NCI-H1436 (cell line): Measurements from ENCODE around the gene KLF3.

Experiments
- DNase-seq: peaks from one replicate; lab custom pipeline; 2025; lab: John Stamatoyannopoulos, UW

Gene KLF3

DNA sequence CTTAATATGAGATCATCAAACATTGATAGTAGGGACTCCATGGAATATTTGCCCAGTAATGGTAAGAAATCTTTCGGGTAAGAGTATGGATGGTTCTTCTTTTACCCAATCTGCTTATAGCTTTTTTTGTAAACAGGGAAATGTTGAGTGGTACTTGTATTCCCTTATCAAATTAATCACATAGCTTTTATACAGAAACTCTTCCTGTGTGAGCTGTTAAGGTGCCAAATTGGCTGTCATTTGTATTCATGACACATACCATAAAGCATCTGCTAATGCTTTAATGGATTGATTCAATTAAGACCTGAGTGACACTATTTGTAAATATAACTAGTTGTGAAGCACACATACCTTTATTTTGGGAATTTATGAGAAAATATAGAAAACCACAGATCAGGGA is 34.2 kb downstream of the KLF3 start:
- DNase-seq, result no peak

DNA sequence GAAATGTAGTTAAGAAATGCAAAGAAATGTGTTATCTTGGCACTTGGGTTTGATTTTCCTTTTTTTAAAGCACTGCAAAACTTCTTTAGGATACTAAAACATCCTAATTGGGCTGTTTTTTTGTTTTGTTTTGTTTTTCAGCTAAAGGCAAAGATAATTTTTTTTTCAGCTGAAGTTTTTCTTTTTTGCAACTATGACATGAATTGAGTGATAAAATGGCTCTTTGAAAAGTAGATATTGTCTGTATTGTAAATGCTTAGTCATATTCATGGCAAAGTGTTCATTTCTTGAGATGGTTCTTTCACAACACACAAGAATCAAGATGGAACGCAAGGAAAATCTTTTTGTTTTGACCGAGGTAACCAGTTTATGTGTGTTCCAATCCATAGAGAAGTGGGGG is 35.1 kb downstream of the KLF3 start:
- no peak for DNase-seq

DNA sequence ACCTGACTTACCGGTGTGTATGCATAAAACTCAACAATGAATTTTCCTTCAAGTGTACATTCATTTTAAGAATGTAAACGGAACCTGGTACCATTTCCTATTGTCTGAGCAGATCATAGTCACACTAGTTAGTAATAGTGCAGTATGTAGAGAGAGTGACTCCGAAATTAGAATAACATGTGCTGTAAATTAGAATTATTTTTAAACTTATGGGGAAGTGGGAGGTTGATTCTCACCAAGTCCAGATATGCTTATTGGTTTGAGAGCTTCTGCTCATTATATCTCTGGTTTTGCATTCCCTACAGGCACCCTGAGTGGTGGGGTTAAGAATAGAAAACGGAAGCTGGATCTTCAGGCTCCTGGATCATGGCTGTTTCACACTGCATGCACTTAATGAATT is 39.6 kb downstream of the KLF3 start:
- no peak for DNase-seq

DNA sequence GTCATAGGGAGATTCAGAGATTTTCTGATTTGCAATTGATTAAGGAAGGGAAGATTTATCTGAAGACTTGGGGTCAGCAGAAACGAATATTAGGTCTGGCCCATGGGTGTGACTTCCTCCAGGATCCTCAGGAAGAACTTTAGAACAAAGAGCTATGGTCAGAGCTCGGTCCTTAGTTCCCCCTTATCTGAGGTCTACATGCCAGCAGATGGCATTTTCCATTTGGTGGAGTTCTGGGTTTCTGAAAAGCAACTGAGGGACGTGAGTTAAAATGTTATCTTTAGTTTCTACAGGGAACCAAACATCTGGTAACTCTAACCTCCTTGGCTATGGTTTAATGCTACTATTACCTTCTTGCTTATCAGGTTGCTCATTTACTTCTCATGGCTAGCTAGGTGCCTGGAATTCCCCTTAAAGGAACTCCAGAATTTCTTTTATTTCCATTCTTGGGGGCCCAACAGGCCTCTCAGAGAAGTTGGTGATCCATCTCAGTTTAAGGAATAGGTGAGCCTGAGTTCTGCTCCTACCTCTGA is 40.7 kb downstream of the KLF3 start:
- no peak for DNase-seq

DNA sequence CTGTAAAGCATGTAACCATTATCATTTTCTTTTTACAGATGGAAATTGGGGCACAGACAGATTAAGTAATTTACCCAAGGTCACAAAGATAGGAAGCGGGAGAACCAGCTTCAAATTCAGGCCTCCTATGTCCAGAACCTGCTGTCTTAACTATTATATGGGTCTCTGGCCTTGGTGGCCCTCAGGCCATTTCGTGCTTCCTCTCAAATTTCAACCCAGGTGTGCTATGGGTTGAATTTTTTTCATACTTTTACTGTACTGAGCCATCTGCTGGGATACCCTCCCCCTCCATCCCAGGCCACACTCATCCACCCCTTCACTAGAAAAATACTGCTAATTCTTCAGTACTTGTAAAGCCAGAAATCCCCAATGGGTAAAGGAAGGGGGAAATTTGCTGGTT is 42.3 kb downstream of the KLF3 start:
- DNase-seq, result no peak

DNA sequence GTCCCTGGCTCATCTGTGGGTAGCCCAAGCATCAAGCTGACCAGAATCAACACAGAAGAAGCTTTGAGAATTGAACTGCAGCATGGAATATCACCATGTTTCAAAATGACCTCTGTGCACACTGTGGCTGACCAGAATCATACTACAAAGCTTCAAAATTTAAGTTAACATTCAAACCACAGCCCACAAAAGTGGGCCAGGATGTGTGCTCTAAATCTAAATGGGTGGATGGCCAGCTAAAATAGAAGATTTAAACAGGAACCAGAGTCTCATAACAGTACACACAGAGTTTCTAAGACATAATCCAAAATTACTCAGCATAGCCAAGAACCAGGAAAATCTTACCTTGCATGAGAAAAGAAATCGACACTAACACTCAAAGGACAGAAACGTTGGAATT is 46.1 kb downstream of the KLF3 start:
- DNase-seq, result no peak

DNA sequence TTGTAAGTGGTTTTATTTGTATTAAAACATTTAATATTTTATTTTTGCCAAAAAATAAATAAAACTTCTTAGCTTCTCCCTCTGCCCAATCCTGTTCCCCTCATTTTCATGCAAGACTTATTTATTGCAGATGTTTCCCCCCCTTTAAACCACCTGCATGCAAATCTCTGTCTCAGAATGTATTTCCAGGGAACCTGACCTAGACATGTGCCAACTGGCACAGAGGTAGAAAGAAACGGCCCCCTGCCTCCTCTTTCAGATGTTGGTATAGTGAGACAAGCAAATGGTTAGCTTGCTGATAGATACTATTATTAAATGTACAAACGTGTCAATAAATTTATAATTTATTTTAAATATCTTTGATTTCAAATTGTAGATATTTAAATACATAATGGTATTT is 47.1 kb downstream of the KLF3 start:
- no peak for DNase-seq

DNA sequence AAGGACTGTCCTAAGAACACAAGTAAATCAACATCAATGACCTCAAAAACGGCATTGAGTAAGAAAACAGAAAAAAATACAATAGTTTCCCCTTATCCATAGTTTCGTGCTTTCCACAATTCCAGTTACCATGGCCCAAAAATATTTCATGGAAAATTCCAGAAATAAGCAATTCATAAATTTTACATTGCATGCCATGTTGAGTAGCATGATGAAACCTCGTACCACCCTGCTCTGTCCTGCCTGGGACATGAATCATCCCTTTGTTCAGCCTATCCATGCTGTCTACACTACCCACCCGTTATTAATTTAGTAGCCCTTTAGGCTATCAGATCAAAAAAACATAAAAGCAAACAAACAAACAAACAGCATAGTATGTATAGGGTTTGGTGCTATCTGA is 51.1 kb downstream of the KLF3 start:
- no peak for DNase-seq

DNA sequence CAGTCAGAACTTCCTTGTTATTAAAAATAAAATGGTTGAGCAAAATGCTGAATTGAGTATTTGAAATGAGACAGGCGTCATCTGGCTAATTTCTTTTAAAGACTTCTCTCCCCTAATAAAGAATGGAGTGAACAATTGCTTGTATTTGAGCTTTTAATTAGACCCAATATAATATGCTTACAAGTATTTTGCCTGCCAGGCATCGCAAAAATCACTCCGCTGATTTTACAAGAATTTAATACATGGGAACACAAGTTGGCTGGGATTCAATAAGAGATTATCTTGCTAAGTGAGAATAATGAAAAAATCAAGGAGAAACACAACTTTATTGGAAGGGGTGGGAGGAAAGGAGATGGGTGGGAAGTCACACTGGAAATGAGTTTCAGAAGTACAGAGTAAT is 52.3 kb downstream of the KLF3 start:
- DNase-seq, result no peak

DNA sequence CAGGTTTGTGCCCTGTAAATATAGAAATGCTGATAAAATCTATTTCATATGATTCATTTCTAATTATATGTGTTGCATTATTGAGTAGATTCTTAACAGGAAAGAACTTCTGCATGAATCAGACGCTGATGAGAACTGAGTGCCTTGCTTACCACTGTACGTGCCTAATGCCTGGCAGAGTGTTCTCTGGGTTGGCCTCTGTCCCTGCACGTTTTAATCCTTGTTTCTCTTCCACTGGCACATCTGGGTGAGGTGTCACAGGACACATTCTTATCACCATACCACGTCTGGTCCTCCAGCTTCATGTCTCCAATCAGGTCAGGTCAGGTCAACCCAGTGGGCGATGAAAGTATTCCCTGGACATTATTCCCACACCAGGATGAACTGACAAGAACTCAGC is 53.6 kb downstream of the KLF3 start:
- no peak for DNase-seq

DNA sequence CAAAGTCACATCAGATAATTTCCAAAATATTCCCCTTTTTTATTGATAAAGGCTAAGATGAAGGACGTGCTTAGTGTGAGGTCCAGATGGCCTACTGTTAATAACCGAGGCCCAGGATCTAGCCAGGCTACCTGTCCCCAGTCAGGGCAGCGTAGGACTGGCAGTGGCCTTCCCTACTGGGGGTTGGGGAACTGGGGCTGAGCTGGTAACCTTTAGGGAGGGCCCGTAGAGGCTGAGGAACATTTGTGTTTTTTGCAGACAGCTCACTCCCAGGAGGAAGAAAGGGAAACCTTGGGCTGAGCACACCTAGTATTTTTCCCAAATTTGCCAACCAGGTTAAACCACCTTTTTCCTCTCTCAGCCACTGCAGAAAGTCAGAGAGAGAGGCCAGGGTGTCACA is 59.1 kb downstream of the KLF3 start:
- no peak for DNase-seq

DNA sequence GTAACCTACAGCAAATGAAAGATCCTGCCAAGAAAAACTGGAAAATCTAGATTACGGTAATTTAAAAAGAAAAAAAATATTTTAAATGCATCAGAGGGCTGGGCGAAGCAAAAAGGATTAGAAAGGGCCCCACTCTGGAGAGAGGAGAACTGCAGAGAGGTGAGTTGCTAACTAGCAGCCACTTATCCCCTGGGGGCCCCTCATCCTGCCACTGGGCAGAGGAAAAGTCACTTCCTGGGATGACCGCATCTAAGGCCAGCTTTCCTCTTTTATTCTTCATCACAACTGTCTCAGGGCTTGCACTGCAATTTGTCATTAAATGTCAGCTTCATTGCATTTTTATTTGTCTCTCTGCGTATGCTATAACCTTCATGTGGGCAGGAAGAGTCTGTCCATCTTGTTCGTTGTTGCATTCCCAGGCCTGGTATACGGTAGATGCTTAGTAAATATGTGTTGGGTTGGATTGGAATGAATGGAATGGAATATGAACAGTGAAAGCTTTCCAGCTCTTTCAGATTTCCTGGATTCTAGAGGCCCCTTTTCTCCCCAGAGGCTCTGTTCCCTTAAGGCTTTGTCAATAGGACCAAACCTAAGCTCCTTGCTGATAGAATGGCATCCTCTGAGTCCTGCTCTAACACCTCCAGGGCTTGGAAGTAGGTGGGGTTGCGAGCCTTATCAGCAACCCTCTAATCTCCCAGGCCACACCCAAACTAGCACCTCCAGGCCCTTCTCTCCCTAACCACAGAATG is 59.9 kb downstream of the KLF3 start:
- DNase-seq, result no peak

DNA sequence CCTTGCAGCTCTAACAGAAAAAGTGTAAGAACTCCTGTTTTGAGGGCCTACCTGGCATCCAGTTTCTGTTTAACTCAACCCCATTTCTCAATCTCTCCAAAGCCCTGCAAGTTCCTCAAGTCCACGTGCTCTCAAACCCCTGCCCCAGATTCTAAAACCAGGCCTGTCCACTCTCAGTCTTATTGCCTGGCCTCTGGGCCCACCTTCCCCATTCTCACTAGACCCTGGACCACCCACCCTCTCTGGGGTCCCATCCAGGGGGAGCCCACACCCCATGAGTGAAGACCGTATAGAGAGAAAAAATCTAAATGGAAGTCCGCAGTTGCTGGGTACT is 60.4 kb downstream of the KLF3 start:
- DNase-seq, result no peak

DNA sequence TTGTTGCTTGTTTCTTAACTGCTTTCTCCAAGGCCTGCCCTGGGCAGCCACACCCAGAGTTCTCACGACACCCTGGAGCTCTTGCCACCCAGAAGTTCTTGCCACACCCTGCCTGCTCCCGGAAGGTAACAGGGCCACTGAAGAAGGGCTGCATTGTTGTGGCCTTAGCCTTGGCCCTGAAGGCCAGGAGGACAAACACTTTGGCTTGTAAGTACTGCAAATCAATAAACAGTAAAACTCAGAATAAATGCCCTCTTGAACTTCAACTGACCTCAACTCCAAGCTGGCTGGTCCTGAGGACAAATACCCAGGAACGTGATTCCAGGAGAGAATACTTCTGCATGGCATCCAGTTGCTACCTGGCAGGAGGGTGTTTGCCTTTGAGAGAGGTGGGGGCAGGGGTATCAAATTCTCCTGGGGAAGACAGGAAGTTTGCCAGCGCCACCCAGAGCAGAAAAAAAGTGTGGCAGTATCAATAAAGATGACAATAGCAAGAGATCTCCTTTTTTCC is 64.7 kb downstream of the KLF3 start:
- DNase-seq, result peak; percentile 12

DNA sequence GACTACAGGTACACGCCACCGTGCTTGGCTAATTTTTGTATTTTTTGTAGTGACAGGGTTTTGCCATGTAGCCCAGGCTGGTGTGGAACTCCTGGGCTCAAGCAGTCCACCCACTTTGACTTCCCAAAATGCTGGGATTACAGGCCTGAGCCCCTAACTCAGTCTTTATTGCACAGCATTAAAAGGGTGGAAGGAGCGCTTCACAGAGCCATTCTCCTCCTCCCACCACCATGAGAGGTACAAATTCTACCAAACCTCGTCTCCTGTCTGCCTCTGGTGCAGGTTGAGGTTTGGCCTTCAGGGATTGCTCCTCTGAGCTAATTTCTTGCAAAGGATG is 66.5 kb downstream of the KLF3 start:
- DNase-seq, result no peak

DNA sequence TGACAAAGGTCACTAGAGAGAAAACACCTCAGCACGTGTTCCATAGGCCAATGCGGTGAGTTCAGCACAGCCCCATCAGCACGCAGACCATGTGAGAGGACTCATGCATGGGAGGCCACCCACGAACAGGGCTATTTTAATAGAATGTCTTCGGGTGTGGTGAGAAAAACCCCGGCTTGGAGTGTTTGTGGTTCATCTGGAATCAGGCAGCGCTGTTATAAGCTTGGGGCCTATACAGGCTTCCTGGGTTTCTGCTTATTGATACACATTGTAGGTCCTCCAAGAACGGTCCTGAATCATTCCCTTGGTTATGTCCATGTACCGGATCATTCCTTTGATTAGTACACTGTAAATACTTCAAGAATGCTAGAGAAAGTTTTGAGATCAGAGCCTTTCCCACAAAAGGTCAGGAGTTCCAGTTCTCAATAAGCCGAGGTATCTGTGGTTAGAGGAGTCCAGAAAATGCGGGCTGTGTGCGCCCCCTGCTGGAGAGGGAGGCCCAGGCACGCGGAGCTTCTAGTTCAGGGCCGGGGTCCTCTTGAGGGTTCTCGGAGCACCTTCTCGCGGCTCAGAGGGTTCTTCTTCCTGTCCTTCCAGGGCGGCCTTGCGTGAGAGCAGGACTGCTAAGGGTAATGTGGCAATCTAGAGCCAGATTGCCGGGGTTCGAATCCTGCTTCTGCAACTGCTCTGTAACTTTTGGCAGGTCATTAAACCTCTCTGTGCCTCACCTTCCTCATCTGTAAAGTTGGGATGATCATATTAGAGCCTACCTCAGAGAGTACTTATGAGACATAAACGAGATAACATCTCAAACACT is 67.0 kb downstream of the KLF3 start:
- peak; percentile 69 for DNase-seq

DNA sequence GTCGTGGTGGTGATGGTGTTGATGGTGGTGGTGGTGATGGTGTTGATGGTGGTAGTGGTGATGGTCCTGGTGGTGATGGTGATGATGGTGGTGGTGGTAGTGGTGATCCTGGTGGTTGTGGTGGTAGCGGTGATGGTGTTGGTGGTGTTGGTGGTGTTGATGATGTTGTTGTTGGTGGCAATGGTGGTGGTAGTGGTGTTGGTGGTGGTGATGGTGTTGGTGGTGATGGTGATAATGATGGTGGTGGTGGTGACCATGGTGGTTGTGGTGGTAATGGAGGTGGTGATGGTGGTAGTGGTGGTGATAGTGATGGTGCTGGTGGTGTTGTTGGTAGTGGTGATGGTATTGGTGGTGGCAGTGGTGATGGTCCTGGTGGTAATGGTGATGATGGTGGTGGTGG is 69.7 kb downstream of the KLF3 start:
- no peak for DNase-seq

DNA sequence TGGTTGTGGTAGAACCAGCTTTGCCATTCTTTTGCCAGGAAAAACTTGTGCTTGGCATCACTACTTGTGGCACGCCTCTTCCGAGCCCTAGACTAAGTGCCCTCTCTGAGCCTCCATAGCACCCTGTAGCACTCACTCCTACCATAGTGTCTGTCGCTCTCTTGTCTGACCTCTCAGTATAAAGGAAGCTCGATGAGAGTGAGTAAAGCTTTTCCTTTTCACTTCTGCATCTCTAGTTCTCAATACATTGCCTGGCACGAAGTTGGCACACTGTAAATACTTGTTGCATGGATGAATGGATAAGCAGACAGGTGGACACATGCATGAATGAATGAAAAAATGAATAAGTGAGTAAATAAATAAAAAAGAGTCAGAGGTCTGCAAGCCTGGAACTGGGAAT is 70.4 kb downstream of the KLF3 start:
- DNase-seq, result no peak

DNA sequence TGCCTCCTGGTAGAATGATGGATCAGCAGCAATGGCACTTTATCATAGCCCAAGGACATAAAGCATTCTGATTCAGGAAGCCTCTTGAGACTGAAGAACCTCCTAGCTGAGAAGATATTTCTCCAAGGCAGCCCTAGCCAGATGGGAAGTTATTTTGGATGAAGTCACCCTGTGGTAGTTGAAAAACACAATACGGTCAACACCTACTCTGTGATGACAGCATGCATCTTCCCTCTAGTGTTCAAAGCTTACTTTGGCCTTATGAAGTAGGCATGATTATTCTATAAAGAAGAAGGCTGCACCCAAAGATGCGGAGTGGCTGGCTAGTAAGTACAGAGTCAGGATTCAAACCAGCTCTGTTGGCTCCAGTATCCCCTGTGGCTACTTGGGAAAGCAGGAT is 70.9 kb downstream of the KLF3 start:
- DNase-seq, result no peak

DNA sequence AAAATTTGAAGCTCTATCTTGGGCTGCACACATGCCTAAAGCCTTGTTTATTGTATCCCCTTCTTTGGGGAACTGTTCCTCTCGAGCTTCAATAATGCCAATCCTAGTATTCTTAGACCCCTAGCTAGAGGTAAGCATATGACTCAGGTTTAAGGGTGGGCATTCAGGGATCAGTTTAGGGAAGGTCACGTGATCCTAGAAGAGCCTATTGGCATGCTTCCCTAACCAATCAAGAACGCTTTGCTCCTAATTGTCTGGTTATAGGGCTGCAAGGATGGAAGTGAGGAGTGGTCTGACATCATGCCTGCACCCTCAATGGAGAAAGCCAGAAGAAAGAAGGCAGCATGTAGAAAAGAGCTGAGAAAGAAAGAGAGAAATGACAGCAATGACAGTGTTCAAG is 71.9 kb downstream of the KLF3 start:
- DNase-seq, result no peak

DNA sequence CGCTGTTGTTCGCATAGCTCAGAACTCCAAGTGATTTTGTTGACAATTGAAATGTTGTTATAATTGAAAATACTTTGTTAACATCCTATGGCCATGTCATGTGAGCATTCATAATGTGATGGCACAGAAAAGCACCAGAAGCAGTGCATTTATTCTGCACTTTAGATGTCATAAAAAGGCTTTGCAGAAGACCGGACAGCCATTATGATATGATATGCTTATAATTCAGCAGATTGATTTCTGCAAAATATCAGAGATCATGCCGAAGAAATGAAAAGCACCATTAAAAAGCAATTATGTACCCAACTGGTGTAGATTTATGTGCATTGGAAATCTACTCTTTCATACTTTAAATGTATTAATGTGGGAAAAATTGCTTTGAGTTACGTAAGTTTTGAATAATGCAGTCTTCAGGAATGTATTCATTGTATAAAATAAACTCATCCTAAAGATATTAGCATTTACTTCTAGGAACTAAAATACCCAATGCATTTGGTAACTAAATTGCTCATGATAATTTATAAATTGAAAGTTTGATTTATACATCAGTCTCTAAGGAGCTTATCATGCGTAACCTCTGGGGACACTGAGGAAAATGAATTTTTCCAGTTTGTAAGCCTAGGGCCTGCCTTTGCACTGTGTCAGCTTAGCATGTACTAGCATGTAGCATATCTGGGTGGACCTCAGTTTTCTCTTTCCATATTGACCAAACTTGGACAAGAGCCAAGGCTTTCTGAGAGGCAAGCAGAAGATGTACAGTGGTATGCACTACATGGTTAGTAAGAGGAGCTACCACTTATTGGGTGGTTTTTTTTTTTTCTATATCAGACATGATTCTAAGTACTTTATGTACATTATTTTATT is 75.2 kb downstream of the KLF3 start:
- no peak for DNase-seq

DNA sequence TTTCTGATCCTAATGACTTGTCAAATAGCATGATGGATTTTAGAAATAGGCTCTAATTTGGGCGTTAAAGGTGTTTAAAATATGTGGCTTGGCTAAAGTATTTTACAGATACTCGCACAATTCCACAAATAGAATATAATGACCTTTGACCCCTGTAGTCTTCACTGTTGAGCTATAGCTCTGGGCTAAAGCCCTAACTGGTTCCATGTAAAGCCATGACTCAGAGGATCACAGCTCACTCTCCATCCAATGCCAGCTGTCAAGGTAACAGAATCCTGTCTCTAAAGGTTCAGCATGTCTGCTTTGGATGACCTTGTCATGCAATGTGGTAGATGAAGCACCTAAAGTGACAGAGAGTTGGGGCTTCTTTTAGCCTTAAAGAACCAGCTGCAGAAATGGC is 76.3 kb downstream of the KLF3 start:
- DNase-seq, result no peak

DNA sequence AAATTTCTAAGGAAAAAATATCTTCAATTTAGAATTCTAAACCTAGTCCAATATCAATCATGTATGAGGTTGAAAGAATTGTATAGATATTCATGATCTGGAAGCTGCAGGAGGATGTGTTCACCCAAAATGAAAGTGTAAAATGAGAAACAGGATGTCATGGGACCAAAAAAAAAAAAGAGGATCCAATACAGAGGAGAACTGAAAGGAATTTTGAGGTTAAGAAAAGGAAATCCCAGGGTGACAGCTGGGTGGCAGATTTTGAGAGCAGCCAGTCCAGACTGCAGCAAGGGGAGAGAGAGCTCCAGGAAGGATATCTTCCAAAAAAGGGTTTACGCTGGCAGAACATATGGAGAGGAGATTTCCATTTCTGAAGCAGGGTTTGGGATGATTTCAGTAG is 79.9 kb downstream of the KLF3 start:
- DNase-seq, result no peak
